ENCODE results near the gene AGPAT3.
A peak's percentile ranks its signal among the peaks of the same experiment; 100 is the strongest.

AGPAT3 gene

GRCh38 chr21:43937891-43938309 lies 72.9 kb downstream of the AGPAT3 start:
- no peak for DNase-seq (ENCODE audit: low spot score)

GRCh38 chr21:43938751-43939442 lies 73.9 kb downstream of the AGPAT3 start:
- DNase-seq (ENCODE audit: low spot score): peak; percentile 88

DNA sequence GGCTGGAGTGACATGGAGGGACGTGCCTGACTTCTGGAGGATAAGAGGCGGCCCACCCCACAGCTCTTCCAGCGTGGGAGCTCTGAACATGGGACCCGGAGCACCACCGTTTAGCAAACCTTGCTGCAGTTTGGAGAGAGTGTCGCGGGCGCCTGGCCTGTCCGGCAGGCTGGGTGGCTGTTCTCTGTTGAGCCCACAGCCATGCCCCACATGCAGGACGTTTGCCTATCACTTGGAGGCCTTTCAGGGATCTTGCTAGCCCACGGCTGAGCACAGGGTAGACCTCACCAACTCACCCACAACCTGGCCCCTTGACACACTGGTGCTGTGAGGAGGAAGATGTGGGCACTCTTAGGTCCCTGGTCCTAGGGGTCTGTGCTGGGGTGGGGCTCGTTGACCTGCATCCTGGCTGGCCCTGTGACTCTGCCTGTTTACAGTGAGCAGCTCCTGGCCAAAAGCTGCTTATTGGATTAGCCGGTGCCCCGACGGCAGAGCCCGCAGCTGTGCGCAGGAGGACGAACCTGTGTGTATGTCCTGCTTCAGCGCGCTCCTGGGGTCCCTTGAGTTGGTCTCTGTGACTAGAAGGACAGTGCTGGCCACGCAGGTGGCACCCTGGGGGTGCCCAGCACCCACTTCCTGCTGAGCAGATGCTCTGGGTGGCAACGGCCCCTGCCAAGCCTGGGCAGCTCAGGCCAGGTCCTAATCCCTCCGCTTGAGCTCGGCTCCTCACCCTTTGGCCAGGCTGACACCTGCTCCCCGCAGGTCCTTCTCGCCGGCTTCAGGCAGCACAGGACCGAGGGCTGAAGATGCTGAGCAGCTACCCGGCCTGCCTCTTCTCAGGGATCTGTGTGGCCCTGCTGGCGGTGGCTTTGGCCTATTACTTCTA lies 74.7 kb downstream of the AGPAT3 start:
- no peak for DNase-seq (ENCODE audit: low spot score)

GRCh38 chr21:43940329-43941050 lies 75.5 kb downstream of the AGPAT3 start:
- no peak for DNase-seq (ENCODE audit: low spot score)

- DNase-seq (ENCODE audit: low spot score): no peak
These were observed 77.2 kb downstream of the AGPAT3 start for GRCh38 chr21:43942201-43942600.

- no peak for DNase-seq (ENCODE audit: low spot score)
These were observed 77.6 kb downstream of the AGPAT3 start for GRCh38 chr21:43942621-43943020.

DNA sequence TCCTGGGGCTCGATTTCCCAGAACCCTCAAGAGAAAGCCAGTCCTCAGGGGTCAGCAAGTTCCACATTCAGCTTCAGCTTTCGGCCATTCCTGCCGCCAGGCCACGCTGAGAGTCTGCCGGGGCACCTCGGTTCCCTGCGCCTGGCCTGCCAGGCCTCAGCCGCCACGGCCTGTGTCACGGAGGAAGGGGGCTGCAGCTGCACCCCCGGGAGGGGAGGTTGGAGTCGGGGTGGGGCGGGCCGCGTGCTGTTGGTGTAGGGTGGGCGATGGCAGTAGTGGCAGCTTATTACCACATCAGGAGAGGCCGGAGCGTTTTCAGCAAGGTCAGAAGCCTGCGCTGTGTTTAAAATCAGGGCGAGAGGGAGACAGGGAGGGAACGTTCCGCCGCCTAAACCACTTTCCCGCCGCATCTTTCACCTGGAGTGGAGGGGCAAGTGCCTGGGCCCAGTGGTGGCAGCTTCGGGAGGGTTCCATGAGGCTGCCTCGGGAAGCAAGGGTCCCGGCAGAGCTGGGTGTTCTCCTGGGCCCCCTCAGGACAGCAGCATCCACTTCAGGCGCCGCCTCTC lies 78.6 kb downstream of the AGPAT3 start:
- no peak for DNase-seq (ENCODE audit: low spot score)

- DNase-seq (ENCODE audit: low spot score): no peak
These were observed 79.1 kb downstream of the AGPAT3 start for GRCh38 chr21:43944078-43944633.

- DNase-seq (ENCODE audit: low spot score): no peak
These were observed 79.7 kb downstream of the AGPAT3 start for GRCh38 chr21:43944757-43945156.

DNA sequence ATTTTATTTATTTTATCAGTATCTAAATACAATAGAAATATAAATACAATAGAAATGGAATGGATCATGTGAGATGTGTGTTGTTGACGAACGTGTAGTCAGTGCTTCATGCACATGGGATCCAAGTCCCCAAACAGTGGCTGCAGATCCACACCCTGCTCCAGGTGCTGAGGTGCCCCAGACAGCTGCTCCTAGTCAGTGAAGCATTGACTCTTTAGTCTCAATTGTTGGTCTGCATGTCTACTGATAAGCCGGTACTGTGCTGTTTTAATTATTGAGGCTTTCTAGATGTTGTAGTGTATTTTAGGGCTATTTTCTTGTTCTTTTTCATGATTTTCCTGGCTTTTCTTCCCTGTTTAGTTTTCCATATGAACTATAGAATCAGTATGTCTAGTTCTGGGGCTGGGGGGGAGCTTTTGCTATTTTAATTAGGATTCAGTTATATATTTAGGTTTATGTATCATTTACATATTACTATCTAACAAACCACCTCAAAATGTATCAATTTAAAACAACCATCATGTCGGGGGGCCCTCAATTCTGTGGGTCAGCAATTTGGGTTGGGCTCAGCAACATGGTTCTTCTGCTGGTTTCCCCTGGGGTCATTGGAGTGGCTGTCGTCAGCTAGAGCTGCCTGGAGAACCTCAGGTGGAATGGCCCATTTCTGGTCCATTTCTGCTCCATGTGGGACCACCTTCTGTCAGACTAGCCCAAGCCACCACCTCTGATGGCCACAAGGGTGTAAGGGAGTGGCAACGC lies 83.9 kb downstream of the AGPAT3 start:
- DNase-seq (ENCODE audit: low spot score): no peak

DNA sequence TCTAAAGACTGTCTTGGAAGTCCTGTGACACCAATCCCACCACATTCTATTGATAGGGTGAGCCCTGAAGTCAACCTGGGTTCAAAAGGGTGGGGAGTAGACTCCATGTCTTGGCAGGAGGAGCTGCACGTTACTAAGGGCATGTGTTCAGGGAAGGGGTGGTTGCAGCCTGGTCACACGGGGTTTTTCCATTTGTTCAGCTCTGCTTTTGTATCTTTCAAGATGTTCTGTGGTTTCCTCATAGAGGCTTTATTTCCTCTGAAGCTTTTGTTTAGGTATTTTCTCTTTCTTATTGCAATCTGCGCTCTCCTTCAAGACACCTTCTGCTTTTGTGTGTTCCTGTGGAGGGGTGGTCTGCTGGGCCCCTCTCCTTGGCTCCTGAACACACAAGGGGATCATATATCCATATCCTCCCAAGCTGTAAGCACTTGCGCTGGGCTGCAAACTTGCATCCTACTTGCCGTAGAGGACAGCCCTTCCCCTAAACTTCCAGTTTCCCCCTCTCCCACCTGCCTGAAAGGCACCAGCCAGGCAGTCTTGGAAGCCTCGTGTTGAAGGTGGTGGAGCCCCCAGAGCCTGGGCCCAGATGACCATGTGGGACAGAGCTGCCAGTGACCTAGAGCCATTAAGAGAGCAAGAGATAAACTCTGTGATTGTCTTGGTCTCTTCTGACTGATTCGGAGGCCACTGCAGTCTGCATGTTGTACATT lies 84.6 kb downstream of the AGPAT3 start:
- DNase-seq (ENCODE audit: low spot score): no peak

DNA sequence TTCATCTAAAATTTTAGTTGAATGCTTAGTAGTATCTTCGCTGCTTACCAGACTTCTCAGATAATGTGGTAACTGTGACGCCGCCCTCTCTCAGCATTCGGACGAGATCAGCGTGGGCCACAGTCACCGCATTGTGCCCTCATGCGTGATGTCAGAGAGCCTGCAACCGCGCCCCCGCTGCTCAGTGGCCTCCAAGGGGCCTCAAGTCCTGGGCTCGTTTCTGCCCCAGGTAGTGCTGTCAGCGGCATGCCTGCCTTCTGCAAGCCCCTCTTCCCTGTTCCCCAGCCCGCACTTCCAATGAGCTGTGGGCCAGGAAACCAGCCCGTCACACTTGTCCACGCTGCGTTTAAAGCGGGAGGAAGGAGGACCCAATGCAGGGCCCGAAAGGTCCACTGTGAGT lies 85.5 kb downstream of the AGPAT3 start:
- DNase-seq (ENCODE audit: low spot score): no peak

DNA sequence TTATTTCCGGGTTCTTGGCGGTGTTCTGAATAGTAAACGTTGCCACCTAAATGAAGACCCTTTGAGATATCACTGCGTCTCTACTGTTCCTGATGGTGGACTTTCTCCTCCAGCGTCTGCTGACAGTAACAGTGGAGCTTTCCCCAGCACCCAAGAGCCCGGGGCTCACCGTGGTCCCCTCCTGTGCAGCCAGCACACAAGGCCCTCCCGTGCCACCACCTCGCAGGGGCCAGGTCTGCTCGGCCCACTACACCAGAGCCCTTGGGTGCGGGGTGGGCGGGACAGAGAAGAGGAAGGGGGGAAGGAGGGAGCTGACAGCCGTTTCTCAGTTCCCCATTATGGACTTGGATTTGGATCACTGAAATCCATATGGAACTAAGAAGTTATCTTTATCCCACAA lies 85.9 kb downstream of the AGPAT3 start:
- no peak for DNase-seq (ENCODE audit: low spot score)

GRCh38 chr21:43951911-43952703 lies 87.1 kb downstream of the AGPAT3 start:
- no peak for DNase-seq (ENCODE audit: low spot score)

DNA sequence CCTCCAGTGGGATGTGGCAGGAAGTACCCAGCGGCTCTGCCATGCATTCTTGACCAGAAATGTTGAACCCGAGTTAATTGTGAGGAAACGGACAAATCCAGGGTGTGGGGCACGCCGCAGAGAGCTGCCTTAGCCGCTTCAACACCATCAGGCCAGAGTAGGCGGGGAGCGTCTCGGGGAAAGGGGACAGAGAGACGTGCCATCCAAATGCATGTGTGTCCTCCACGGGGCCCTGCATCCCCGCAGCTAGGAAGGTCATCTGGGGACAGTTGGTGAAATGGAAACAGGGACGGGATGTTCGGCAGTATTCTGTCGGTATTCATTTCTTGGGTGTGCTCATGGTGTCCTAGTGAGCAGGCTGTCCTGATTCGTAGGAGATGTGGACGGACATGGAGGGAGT lies 88.0 kb downstream of the AGPAT3 start:
- no peak for DNase-seq (ENCODE audit: low spot score)

GRCh38 chr21:43954042-43954441 lies 89.0 kb downstream of the AGPAT3 start:
- DNase-seq (ENCODE audit: low spot score): no peak

DNA sequence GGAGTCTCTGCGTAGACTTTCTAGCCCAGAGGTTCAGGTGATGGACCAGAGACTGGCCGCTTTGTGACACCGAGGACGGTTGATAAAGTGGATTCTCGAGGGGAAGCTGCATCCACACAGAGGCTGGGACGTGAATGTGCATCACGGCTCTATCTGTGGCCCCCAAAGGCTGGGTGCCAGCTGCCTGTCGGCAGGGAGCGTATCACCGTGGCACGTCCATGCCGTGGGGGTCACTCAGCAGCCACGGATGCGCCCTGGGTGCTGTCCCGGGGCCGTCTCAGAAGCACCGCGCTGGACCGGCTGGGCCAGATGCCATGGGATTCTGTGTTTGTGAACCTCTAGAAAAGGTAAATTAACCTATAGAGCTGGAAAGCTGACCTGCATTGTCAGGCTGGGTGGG lies 89.9 kb downstream of the AGPAT3 start:
- DNase-seq (ENCODE audit: low spot score): no peak

DNA sequence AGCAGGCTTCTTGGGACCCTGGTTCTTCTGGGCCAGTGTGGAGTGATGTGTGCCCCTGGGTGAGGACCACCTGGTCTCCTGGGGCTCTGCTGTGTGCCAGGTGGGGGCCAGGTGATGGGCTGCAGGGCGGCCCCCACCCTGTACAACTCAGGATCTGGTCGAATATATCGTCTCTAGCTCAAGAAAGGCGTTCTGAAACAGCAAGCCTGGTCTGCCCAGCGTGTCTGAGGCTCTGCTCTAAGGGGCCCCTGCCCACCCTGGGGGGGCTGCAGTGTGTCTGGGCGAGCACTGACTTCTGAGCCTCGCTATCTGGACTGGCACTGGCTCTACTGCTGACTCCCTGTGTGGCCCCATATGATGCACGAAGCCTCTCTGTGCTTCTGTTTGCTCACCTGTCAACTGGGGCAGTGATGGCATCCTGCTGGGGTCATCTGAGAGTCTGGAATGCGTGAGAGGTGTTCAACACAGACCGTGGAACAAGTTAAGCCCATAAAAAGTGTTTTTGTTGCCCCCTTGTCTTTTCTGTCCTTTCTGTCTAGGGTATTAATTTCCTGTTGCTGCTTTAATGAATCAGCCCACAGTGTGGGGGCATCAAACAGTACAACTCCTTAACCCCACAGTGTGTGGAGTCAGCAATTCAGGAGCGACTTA lies 91.1 kb downstream of the AGPAT3 start:
- no peak for DNase-seq (ENCODE audit: low spot score)

- no peak for DNase-seq (ENCODE audit: low spot score)
These were observed 91.6 kb downstream of the AGPAT3 start for GRCh38 chr21:43956670-43957035.

Measured in CD4-positive, alpha-beta T cell treated with Interleukin-15 for 4 hours (primary cell).